WTC11 (cell line): ENCODE measurements around the gene GPX4. TPM values are rescaled to one million over a fixed set of nuclear protein-coding genes. Genes with fewer than 3 reads are reported as not detected.

Experiments used
- ATAC-seq: fragments of 200-7000 bp; cut with Tn5 transposase; 2 replicates; pipeline ENCODE4 v1.10.0; 2021; ENCODE audit warnings: mild to moderate bottlenecking, moderate library complexity
- CTCF ChIA-PET: fragments of 300-600 bp; sonication (Branson Sonifier 250); formaldehyde crosslinking; loops from one replicate; lab custom pipeline; 2021; ENCODE audit warnings: antibody characterized with exemption; lab: Charles Lee
- POLR2A ChIA-PET: fragments of 350-600 bp; sonication (Branson Sonifier 250); formaldehyde crosslinking; loops from one replicate; lab custom pipeline; 2021; ENCODE audit warnings: antibody characterized with exemption; lab: Charles Lee
- DNase-seq: peaks from one replicate; pipeline ENCODE4 v3.0.0; 2021; ENCODE audit warnings: low spot score
- H3K27ac Mint-ChIP-seq: 2 replicates; pipeline ENCODE4 v1.8.0; 2021; ENCODE audit warnings: mixed read lengths
- H3K27me3 Mint-ChIP-seq: 2 replicates; pipeline ENCODE4 v1.8.0; 2021; ENCODE audit warnings: low read depth, mild to moderate bottlenecking, moderate library complexity, mixed read lengths
- H3K36me3 Mint-ChIP-seq: 2 replicates; pipeline ENCODE4 v1.8.0; 2021; ENCODE audit warnings: mixed read lengths
- H3K4me1 Mint-ChIP-seq: 2 replicates; pipeline ENCODE4 v1.8.0; 2022; ENCODE audit warnings: mixed read lengths
- H3K4me3 Mint-ChIP-seq: 2 replicates; pipeline ENCODE4 v1.8.0; 2021; ENCODE audit warnings: mild to moderate bottlenecking, moderate library complexity, mixed read lengths
- H3K9me3 Mint-ChIP-seq: 2 replicates; pipeline ENCODE4 v1.8.0; 2021; ENCODE audit warnings: mixed read lengths
- CREM ChIP-seq: sonication (generic); formaldehyde crosslinking; IDR thresholded peaks from 2 replicates; pipeline ENCODE4 v1.8.1; 2022; ENCODE audit warnings: mild to moderate bottlenecking, missing genetic modification reagents, moderate library complexity
- KAT7 ChIP-seq: sonication (generic); formaldehyde crosslinking; IDR thresholded peaks from 2 replicates; pipeline ENCODE4 v1.8.1; 2023; ENCODE audit warnings: missing genetic modification reagents, mild to moderate bottlenecking, borderline replicate concordance
- OVOL2 ChIP-seq: fragments of 250-450 bp; sonication (Bioruptor Pico); IDR thresholded peaks from 2 replicates; pipeline ENCODE4 v1.9.0; 2021; ENCODE audit warnings: mild to moderate bottlenecking, borderline replicate concordance
- TCF7 ChIP-seq: sonication (generic); formaldehyde crosslinking; IDR thresholded peaks from 2 replicates; pipeline ENCODE4 v1.8.0; 2022; ENCODE audit warnings: mild to moderate bottlenecking, low read depth, missing genetic modification reagents, moderate library complexity
- ZNF121 ChIP-seq: sonication (generic); formaldehyde crosslinking; IDR thresholded peaks from 2 replicates; pipeline ENCODE4 v1.8.0; 2023; ENCODE audit warnings: missing genetic modification reagents
- total RNA-seq: library from RNA; stranded (reverse); gene quantifications from 3 replicates; pipeline ENCODE4 v1.2.3, GENCODE V29; 2021
- TF ChIP-seq, protein P1 (sequence below): sonication (generic); formaldehyde crosslinking; IDR thresholded peaks from 2 replicates; pipeline ENCODE4 v1.8.0; 2023; ENCODE audit warnings: mild to moderate bottlenecking, missing genetic modification reagents
- TF ChIP-seq, protein P2 (sequence below): sonication (generic); formaldehyde crosslinking; IDR thresholded peaks from 2 replicates; pipeline ENCODE4 v1.8.1; 2022; ENCODE audit warnings: low read depth, mild to moderate bottlenecking, moderate library complexity, missing genetic modification reagents, borderline replicate concordance
- TF ChIP-seq, protein P3 (sequence below): fragments of 250-450 bp; sonication (Bioruptor Pico); IDR thresholded peaks from 2 replicates; pipeline ENCODE4 v1.9.0; 2021; ENCODE audit warnings: mild to moderate bottlenecking
- TF ChIP-seq, protein P4 (sequence below): fragments of 200-600 bp; IDR thresholded peaks from 2 replicates; pipeline ENCODE4 v1.8.0; 2022; ENCODE audit warnings: antibody characterized with exemption
- TF ChIP-seq, protein P5 (sequence below): sonication (generic); formaldehyde crosslinking; IDR thresholded peaks from 2 replicates; pipeline ENCODE4 v1.8.1; 2023; ENCODE audit warnings: mild to moderate bottlenecking, missing genetic modification reagents
- TF ChIP-seq, protein P6 (sequence below): fragments of 250-450 bp; sonication (Bioruptor Pico); IDR thresholded peaks from 2 replicates; pipeline ENCODE4 v1.9.0; 2021; ENCODE audit warnings: mild to moderate bottlenecking
- TF ChIP-seq, protein P7 (sequence below): fragments of 250-450 bp; sonication (Bioruptor Pico); IDR thresholded peaks from 2 replicates; pipeline ENCODE4 v2.1.2; 2022; ENCODE audit warnings: mild to moderate bottlenecking, moderate library complexity
- TF ChIP-seq, protein P8 (sequence below): sonication (generic); formaldehyde crosslinking; IDR thresholded peaks from 2 replicates; pipeline ENCODE4 v1.8.0; 2022; ENCODE audit warnings: mild to moderate bottlenecking, missing genetic modification reagents

GPX4 gene
- total RNA-seq, 1 experiment from 2014 or later, result 363 TPM

DNA sequence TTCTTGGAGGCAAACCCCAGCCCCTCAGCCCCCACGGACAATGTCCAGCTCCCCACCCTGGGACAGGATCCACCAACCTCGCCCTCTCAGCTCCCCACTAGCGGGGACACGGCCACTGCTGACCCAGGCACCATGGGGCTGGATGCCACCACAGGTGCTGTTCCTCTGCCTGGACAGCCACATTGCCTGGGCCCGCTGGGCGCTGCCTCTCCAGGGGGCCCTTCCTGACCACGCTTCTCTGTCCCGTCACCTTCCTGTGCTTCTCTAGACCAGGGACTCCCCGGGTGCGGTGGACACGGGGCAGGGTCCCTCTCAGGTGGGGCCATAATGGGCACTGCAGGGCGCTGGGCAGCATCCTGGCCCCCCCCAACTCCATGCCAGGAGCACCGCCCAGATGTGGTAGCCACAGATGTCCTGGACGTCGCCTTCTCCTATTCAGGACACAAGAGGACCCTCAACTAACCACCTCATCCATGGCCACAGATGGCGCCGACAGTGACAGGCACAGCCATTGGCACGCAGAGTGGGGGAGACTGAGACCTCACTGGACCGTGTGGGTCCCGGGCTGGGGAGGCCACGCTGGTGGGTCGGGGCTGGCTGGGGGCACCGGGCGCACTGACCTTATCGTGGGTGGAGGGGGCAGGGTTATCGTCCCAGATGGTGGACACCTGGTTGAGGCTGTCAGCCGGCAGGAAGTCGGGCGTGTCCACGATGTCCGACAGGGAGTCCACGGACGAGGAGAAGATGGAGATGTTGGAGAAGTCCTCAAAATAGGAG is 23.4 kb downstream of the GPX4 start (continued):
- TF ChIP-seq, protein P1, sequence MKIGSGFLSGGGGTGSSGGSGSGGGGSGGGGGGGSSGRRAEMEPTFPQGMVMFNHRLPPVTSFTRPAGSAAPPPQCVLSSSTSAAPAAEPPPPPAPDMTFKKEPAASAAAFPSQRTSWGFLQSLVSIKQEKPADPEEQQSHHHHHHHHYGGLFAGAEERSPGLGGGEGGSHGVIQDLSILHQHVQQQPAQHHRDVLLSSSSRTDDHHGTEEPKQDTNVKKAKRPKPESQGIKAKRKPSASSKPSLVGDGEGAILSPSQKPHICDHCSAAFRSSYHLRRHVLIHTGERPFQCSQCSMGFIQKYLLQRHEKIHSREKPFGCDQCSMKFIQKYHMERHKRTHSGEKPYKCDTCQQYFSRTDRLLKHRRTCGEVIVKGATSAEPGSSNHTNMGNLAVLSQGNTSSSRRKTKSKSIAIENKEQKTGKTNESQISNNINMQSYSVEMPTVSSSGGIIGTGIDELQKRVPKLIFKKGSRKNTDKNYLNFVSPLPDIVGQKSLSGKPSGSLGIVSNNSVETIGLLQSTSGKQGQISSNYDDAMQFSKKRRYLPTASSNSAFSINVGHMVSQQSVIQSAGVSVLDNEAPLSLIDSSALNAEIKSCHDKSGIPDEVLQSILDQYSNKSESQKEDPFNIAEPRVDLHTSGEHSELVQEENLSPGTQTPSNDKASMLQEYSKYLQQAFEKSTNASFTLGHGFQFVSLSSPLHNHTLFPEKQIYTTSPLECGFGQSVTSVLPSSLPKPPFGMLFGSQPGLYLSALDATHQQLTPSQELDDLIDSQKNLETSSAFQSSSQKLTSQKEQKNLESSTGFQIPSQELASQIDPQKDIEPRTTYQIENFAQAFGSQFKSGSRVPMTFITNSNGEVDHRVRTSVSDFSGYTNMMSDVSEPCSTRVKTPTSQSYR (CRISPR knock-in tag), result no peak
- TF ChIP-seq, protein P2, sequence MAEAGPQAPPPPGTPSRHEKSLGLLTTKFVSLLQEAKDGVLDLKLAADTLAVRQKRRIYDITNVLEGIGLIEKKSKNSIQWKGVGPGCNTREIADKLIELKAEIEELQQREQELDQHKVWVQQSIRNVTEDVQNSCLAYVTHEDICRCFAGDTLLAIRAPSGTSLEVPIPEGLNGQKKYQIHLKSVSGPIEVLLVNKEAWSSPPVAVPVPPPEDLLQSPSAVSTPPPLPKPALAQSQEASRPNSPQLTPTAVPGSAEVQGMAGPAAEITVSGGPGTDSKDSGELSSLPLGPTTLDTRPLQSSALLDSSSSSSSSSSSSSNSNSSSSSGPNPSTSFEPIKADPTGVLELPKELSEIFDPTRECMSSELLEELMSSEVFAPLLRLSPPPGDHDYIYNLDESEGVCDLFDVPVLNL, result no peak
- TF ChIP-seq TCF7 (no peak), CREM (CRISPR knock-in tag) (no peak)
- TF ChIP-seq, protein P3, sequence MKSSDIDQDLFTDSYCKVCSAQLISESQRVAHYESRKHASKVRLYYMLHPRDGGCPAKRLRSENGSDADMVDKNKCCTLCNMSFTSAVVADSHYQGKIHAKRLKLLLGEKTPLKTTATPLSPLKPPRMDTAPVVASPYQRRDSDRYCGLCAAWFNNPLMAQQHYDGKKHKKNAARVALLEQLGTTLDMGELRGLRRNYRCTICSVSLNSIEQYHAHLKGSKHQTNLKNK, result no peak
- TF ChIP-seq, protein P4, sequence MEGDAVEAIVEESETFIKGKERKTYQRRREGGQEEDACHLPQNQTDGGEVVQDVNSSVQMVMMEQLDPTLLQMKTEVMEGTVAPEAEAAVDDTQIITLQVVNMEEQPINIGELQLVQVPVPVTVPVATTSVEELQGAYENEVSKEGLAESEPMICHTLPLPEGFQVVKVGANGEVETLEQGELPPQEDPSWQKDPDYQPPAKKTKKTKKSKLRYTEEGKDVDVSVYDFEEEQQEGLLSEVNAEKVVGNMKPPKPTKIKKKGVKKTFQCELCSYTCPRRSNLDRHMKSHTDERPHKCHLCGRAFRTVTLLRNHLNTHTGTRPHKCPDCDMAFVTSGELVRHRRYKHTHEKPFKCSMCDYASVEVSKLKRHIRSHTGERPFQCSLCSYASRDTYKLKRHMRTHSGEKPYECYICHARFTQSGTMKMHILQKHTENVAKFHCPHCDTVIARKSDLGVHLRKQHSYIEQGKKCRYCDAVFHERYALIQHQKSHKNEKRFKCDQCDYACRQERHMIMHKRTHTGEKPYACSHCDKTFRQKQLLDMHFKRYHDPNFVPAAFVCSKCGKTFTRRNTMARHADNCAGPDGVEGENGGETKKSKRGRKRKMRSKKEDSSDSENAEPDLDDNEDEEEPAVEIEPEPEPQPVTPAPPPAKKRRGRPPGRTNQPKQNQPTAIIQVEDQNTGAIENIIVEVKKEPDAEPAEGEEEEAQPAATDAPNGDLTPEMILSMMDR, result no peak

DNA sequence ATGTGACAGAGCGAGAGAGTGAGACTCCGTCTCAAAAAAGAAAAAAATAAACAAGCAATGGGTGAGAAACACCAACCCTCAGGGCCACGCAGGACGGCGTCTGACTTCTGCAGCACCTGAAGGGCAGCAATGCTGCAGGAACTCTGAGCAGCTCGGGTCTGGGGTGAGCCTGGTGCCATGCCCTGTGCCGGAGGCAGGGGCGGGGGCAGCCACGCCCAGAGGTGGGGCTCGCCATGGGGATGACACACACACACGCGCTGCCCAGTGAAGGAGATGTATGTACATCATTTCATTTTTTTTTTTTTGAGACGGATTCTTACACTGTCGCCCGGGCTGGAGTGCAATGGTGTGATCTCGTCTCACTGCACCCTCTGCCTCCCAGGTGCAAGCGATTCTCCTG is 24.3 kb downstream of the GPX4 start:
- Mint-ChIP-seq H3K27me3 (no peaks in the 10 kb centered on the region), H3K9me3 (no peaks in the 10 kb centered on the region), H3K4me1 (no peaks in the 10 kb centered on the region), H3K4me3 (no peak overlapping the region), H3K36me3 (no peaks in the 10 kb centered on the region), H3K27ac (no peak overlapping the region)
- ChIA-PET CTCF (interaction anchor here (1.8 to 3.8 kb wide), 2 partner anchors 15 to 18 kb away, joined by 4 to 28 read pairs; no protein-coding TSS in a partner anchor), POLR2A (no interaction called here)
- ATAC-seq (no peak), DNase-seq (no peak)
- TF ChIP-seq, protein P1 (CRISPR knock-in tag), result no peak
- TF ChIP-seq, protein P5, sequence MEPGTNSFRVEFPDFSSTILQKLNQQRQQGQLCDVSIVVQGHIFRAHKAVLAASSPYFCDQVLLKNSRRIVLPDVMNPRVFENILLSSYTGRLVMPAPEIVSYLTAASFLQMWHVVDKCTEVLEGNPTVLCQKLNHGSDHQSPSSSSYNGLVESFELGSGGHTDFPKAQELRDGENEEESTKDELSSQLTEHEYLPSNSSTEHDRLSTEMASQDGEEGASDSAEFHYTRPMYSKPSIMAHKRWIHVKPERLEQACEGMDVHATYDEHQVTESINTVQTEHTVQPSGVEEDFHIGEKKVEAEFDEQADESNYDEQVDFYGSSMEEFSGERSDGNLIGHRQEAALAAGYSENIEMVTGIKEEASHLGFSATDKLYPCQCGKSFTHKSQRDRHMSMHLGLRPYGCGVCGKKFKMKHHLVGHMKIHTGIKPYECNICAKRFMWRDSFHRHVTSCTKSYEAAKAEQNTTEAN (CRISPR knock-in tag), result no peak
- TF ChIP-seq KAT7 (CRISPR knock-in tag) (no peak), OVOL2 (no peak), ZNF121 (no peak)
- TF ChIP-seq, protein P6, sequence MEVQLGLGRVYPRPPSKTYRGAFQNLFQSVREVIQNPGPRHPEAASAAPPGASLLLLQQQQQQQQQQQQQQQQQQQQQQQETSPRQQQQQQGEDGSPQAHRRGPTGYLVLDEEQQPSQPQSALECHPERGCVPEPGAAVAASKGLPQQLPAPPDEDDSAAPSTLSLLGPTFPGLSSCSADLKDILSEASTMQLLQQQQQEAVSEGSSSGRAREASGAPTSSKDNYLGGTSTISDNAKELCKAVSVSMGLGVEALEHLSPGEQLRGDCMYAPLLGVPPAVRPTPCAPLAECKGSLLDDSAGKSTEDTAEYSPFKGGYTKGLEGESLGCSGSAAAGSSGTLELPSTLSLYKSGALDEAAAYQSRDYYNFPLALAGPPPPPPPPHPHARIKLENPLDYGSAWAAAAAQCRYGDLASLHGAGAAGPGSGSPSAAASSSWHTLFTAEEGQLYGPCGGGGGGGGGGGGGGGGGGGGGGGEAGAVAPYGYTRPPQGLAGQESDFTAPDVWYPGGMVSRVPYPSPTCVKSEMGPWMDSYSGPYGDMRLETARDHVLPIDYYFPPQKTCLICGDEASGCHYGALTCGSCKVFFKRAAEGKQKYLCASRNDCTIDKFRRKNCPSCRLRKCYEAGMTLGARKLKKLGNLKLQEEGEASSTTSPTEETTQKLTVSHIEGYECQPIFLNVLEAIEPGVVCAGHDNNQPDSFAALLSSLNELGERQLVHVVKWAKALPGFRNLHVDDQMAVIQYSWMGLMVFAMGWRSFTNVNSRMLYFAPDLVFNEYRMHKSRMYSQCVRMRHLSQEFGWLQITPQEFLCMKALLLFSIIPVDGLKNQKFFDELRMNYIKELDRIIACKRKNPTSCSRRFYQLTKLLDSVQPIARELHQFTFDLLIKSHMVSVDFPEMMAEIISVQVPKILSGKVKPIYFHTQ (CRISPR knock-in tag), result no peak
- TF ChIP-seq, protein P7, sequence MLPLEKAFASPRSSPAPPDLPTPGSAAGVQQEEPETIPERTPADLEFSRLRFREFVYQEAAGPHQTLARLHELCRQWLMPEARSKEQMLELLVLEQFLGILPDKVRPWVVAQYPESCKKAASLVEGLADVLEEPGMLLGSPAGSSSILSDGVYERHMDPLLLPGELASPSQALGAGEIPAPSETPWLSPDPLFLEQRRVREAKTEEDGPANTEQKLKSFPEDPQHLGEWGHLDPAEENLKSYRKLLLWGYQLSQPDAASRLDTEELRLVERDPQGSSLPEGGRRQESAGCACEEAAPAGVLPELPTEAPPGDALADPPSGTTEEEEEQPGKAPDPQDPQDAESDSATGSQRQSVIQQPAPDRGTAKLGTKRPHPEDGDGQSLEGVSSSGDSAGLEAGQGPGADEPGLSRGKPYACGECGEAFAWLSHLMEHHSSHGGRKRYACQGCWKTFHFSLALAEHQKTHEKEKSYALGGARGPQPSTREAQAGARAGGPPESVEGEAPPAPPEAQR (CRISPR knock-in tag), result no peak
- TF ChIP-seq, protein P8, sequence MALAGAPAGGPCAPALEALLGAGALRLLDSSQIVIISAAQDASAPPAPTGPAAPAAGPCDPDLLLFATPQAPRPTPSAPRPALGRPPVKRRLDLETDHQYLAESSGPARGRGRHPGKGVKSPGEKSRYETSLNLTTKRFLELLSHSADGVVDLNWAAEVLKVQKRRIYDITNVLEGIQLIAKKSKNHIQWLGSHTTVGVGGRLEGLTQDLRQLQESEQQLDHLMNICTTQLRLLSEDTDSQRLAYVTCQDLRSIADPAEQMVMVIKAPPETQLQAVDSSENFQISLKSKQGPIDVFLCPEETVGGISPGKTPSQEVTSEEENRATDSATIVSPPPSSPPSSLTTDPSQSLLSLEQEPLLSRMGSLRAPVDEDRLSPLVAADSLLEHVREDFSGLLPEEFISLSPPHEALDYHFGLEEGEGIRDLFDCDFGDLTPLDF (CRISPR knock-in tag), result no peak
